ENCODE measurements around the gene STK32B.

DNA sequence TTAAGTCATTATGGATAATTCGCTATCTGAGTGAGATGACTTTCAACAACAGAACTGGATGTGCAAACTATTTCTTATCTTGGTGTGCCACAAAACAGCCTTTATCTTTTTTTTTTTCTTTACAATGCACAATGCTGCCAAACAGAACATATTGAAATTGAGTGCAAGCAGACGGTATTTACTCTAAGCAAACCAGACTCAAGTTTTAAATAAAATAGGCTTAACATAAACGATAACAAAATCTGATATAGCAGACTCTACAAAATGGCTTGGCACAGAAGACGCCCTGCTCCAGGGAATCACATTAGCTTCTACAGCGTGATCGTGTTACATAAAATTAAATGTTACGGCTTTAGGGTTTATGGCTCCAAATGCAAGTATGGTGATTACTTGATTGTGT lies 9.6 kb upstream of the STK32B start:
- TF ChIP-seq, protein P1, sequence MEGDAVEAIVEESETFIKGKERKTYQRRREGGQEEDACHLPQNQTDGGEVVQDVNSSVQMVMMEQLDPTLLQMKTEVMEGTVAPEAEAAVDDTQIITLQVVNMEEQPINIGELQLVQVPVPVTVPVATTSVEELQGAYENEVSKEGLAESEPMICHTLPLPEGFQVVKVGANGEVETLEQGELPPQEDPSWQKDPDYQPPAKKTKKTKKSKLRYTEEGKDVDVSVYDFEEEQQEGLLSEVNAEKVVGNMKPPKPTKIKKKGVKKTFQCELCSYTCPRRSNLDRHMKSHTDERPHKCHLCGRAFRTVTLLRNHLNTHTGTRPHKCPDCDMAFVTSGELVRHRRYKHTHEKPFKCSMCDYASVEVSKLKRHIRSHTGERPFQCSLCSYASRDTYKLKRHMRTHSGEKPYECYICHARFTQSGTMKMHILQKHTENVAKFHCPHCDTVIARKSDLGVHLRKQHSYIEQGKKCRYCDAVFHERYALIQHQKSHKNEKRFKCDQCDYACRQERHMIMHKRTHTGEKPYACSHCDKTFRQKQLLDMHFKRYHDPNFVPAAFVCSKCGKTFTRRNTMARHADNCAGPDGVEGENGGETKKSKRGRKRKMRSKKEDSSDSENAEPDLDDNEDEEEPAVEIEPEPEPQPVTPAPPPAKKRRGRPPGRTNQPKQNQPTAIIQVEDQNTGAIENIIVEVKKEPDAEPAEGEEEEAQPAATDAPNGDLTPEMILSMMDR (conservative IDR thresholded peaks at IDR 0.05): no peak
- TF ChIP-seq ZFX (IDR thresholded peaks at IDR 0.05): no peak

Measured in C4-2B (cell line).